HG03342 (cell line): Measurements from ENCODE around the gene THSD7B.
"Not testable (repeated sequence)": the region's sequence is repeated elsewhere in the genome, so short reads cannot be mapped to it uniquely, and the experiment has no call there.

Experiments
- ATAC-seq: cut with Tn5 transposase; IDR thresholded peaks from one replicate; pipeline ENCODE4 v1.9.1; 2021; ENCODE audit warnings: mild to moderate bottlenecking, moderate library complexity; ENCODE audit not compliant: unreplicated experiment

Gene THSD7B

DNA sequence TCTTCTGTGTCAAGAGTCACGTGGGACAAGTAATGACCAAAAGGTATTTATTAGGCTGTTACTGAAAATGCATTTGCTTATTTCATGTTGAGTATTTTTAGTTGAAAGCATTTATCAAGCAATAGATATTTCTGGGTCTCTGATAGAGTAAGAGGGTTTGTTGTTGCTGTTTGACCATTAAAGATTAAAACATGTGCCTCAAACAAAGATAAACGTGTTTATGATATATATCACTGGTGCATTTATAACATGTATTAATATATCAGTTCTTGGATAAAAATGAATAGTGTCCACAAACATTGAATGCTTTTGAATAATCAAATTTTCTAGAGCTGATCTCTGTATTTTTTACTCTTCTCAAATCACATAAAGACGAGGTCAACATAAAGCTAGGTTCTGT lies 467.7 kb downstream of the THSD7B start:
- ATAC-seq = no peak

DNA sequence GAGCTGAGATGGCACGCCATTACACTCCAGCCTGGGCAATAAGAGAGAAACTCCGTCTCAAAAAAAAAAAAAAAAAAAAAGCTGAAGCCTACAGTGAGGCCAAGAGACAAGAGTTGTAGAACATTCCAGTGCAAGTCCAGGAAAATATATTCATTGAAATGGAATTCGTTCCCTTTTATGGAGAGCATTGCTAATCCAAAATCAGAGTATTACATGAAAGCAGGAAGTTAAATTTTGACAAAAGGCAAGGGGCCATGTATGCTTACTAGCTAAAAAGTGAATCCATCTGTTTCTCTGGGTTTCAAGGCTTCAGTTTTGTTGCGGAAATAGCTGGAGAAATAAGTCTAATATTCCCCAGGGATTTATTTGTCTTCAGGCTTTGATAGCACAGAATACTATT lies 471.7 kb downstream of the THSD7B start:
- ATAC-seq = no peak

DNA sequence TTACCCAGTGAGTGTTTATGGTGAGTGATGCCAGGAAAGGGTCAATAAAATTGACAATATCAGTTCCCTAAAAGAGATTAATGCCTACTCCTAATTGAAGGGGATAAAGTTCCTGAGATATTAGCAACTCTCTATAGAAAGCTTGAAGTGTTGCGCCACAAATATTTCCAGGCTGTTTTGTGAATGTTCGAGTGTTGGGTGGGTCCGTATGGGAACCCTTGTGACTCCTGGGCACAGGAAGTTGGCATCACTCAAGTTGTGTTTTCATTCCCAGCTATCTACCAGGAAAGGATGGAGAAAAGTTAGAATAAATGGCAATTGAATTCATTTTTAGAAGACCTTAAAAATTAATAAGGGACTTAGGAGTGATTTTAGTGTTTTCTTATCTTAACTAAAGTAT lies 472.7 kb downstream of the THSD7B start:
- no peak for ATAC-seq

DNA sequence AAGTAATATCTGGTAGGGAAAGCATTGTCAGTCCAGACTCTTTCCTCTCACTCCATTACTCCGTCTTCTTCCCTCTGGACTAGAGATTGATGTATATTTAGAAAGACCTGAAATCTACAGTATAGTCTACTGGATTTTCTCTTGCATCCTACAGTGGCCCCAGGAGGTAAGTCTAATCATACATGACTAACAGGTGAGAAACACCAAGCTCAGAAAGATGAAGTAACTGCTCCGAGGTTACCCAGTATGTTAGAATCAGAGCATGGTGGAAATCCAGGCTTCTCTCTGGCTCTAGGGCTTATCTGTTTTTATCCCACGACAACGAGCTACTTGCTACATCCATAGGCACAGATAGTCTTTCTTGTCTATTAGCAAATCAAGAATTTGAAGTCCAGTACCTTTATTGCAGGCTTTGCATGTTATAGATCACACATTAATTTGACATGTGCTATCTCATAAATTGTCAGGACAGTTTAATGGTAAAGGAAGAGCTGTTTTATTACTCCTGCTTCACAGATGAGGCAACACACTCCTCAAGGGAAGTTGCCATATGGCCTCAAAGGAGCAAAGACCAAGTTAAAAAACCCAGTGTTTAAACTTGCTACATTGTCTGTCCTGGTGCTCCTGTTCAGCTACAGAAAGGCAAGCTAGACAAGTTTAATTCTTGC lies 484.3 kb downstream of the THSD7B start:
- no peak for ATAC-seq

DNA sequence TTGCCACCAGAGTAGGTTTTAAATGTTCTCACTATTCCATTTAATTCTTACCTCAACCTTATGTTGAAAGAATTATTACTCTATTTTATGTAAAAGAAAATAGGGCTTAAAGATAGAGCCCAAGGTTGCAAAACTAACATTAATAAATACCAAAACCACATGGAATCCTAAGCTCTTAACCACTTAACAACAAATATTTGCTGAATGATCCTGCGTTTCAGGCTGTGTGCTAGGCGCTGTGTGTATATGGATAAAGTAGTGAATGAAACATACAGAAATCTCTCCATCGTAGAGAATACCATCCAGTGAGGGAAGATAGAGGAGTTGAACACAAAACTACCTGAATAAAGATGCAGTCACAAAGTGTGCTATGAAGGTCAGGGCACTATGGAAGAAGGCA lies 485.1 kb downstream of the THSD7B start:
- ATAC-seq = no peak

DNA sequence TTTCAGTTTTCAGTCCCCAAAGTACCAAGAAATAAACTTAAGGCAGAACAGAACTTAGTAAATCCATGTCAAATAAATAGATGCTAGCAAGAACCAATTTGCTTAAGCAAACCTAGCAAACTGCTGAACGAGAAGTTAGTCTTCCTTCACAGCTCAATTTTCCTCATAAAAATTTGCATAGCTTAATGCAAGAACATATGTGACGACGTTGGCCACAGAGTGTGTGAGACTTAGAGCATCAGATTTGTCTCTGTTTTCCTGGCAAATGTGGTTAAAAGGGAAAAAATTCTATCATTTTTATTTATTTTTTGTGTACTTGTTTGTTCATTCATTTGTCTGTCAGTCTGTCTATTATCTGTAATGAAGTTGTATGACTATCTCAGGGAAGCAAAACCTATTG lies 485.7 kb downstream of the THSD7B start:
- no peak for ATAC-seq

DNA sequence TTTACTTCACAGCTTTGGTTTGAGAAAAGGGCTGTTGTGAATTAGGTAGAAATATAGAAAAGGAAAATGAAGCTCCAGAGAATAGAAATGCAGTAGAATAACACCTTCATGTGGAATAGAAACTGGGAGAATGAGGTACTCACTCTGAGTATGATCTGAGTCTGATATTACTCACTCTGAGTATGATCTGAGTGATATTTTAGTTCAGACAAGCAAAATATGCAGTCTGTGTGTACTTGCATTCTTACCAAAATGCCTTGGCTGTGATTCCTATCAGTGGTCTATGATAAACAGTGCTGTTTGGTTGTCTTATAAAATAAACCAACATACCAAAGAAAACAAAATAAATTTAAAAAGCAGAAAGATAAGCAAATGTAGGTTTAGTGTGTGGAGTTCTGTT lies 487.6 kb downstream of the THSD7B start:
- no peak for ATAC-seq

DNA sequence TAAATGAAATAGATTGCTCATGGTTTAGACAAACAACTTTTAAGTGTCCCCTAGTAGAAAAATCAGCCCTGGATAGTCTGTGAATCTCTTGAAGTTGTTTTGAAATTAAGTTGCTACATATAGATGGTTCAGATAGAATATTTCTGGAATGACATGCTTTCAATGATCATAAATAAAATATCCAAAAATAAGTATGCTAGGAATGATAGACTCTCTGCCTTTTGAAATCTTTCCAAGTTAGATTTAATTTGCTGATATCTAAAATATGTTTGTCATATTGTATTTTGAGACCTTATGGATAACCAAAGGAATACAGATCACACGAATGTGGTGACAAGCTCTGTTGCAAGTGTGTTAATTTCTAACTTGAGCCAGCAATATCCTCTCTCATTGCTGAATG lies 488.7 kb downstream of the THSD7B start:
- ATAC-seq = no peak

DNA sequence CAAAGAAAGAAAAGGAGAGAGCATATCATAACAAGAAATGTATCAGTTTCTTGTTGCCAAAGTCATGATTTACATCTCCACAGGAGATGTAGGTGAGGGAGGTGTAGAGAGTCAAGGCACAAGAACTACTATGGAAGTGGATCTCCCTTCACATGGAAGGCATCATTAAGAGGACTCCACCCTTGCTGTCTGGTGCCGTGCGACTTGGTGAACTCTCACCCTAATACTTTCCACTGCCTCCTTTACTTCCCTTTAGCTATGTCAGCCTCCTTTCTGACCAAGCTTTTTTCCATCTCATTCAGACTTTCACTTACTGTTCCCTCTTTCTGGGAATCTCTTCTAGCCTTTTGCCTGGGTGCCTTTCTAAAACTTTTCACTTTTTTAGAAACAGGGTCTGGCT lies 490.0 kb downstream of the THSD7B start:
- no peak for ATAC-seq

DNA sequence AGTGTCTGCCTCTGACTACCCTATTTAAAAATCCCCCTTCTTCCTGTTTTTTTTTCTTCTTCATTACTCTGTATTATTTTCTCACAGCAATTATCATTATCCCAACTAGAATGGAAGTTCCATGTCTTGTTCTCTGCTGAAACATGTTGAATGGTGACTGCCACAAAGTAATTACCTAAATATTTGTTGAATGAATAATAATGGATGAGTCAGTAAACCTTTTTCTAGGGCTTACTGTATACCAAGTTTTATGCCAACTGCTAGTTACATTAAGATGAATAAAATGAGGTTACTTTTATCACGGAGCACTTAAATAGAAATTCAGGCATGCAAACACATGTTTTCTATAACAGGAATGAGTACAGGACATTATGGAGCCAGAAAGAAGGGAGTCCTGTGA lies 490.6 kb downstream of the THSD7B start:
- ATAC-seq = no peak

DNA sequence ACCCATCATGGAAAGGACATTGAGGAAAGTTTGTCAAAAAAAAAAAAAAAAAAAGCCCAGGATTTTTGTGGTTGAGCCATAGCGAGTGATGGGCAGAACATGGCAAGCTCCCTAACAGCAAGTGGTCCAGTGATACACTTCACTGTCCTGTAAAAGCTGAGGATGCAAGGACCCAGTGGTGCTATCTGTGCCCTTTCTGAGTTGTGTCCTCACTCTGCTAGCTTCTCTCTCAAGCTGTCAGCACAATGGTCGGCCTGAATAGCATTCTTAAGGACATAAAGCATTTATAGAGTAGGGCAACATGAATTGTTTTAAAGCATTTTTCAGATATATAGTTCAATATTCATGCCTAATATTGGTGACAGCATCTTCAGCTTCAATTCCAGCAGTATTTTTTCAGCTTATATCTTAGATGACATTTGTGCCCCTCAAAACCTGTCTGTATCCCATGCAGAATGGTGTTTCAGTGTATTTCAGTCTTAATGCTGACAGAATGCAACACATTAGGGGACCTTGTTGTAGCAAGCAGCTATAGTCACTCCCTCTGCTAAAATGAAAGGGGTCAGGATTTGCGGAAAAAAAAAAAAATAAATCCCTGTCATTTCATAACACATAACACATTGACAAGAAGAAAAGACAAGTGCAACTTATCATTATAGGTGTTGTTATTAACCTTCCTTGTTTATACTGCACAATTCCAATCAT lies 496.7 kb downstream of the THSD7B start:
- no peak for ATAC-seq

DNA sequence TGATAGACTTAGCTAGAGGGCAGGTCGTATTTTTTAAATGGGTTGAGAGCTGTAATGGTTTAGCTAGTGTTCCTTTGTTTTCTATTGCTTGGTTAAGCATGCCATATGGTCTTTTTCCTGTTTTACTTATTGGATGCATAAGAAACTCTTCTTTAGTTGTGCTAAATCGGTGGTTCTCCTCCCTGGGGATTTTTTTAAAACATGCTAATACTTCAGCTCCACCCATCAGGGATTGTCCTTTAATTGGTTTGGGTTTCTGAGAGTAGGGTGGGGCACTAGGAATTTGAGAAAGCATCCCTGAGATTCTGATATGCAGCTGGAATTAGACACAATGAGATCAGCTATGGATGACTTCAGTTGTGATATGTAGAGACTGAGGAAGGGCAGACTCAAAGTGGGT lies 497.2 kb downstream of the THSD7B start:
- ATAC-seq = no peak

DNA sequence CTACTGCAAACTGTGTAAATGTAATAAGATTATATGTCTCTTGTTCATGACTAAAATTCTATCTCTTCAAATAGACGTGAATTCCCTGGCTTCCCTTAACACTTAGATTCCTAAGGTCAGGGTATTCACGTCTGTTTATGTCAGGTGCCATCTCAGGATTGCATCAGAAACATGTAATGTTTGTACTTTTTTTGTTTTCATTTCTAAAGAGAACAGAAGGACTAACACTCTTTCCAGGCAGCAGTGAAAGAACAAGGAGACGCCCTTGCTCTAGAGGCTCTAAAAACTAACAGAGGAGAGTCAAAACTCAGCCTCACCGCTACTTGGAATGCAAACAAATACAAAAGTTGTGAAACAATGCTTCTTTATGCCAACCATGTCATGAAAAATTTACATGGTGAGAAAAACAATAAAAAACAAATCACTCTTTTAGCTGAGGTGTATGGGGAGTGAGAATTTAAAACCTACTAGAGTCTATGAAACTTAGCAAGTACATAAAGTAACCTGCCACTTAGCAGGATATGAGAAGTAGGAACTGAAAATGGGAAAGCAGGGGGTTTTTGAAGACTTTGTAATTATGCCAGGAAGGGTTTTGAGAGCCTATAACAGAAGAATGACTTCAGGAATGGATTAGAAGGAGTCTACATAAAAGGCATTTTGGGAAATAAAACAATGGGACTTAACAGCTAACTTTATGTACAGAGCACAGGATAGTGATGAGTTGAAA lies 522.7 kb downstream of the THSD7B start:
- no peak for ATAC-seq

DNA sequence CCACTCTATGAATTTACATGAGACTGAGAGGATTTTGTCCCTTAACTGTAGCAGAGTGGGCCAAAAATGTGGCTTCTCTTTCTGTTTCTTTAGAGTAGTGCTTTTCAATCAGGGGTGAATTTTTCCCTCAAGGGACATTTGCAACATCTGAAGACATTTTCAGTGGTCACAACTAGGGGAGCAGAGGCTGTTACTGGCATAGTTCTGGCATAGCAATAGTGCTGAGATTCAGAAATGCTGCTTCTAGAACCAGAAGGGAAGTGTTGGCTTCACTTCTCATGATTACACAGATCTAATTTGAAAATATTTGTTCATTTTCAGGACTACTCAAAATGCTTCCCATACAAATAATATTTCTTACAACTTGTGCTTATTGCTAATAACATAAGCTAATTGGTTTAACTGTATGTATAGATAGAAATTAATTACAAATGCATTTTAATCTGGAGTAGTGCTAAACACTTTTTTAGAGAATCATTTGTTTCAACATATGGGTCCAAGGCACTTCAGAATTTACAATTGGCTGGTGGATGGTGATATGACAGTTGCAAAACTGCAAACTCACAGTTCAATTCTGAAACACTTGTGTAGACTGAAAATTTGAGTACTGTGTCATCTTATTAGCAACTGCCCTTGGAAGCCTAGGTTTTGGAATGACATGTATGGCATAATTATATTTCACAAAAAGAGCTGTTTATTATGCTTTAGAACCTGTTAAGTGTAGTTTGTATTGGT lies 526.7 kb downstream of the THSD7B start:
- no peak for ATAC-seq

DNA sequence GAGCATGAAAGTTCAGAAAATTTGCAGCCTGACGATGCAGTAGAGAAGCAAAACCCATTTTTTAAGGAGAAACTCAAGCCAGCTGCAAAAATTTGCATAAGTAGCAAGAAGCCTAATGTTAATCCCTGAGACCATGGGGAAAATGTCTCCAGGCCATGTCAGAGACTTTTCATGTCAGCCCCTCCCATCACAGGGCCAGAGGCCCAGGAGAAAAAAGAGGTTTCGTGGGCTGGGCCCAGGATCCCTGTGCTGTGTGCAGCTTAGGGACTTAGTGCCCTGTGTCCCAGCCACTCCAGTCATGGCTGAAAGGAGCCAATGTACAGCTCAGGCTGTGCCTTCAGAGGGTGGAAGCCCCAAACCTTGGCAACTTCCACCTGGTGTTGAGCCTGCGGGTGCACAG lies 533.0 kb downstream of the THSD7B start:
- no peak for ATAC-seq

DNA sequence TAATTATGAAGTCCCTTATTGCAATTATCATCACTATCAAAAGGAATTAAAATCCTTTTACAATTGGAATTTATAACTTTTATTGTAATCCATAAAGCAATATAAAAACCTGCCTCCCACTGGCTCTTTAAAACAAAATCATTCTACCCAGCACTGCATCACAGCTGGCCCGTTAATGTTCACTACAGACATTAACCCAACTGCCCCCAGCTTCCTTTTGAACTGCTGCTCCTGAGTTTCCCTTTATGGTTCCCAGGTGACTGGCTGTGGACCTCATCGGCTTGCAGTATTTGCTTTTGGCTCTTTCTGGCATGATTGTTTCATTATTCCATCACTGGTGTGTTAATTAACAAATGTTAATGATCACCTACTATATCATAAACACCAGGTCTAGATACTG lies 535.6 kb downstream of the THSD7B start:
- ATAC-seq = no peak

DNA sequence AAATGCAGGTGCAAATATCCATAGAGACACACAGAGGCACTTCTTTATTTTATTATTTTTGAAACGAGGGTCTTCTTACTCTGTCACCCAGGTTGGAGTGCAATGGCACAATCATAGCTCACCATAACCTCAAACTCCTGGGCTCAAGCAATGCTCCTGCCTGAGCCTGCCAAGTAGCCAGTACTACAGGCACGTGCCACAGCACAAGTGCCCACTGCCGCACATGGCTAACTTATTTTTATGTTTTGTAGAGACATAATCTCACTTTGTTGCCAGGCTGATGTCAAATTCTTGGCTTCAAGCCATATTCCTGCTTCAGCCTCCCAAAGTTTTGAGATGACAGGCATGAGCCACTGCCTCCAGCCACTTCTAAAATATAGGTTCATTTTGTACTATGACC lies 537.6 kb downstream of the THSD7B start:
- no peak for ATAC-seq

DNA sequence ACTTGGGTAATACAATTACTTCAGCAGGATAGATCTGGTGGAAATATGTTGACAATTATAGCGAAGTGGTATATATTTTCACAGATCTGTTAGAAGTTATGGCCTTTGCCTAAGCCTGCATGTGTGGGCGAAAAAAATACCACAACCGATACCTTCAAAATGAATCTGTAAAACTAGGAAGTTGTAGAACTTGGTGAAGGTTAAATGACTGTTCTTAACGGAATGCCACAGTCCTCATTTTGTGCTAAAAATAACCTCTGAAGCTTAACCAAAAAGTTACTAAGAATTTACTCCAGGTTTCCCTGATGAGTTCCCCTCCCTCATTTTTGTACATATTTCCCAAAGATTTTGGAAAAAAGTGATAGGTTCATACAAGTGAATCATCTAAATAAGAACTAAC lies 550.7 kb downstream of the THSD7B start:
- ATAC-seq = no peak

DNA sequence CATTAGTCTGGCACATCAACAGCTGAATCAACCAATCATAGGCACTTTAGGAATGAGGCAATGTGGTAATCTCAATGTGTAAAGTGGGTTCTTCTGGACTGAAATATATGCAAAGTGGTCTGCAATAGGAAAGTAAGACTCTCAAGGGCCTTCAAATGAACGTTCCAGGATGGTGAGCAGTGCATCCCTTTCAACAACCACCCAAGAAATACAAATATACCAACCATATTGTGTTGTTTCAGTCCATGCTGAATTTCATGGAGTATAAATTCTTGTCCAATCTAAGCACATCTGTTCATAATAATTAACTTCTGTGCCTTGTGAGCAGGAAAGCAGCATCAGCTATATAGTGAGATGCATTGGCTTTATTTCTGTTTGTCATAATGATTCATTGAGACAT lies 556.2 kb downstream of the THSD7B start:
- no peak for ATAC-seq

DNA sequence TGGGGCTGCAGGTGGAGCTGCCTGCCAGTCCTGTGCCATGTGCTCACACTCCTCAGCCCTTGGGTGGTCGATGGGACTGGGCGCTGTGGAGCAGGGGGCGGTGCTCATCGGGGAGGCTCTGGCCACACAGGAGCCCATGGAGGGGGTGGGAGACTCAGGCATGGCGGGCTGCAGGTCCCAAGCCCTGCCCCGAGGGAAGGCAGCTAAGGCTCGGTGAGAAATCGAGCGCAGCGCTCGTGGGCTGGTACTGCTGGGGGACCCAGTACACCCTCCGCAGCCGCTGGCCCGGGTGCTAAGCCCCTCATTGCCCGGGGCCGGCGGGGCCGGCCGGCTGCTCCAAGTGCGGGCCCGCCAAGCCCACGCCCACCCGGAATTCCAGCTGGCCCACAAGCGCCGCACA lies 566.2 kb downstream of the THSD7B start:
- ATAC-seq = not testable (repeated sequence)

DNA sequence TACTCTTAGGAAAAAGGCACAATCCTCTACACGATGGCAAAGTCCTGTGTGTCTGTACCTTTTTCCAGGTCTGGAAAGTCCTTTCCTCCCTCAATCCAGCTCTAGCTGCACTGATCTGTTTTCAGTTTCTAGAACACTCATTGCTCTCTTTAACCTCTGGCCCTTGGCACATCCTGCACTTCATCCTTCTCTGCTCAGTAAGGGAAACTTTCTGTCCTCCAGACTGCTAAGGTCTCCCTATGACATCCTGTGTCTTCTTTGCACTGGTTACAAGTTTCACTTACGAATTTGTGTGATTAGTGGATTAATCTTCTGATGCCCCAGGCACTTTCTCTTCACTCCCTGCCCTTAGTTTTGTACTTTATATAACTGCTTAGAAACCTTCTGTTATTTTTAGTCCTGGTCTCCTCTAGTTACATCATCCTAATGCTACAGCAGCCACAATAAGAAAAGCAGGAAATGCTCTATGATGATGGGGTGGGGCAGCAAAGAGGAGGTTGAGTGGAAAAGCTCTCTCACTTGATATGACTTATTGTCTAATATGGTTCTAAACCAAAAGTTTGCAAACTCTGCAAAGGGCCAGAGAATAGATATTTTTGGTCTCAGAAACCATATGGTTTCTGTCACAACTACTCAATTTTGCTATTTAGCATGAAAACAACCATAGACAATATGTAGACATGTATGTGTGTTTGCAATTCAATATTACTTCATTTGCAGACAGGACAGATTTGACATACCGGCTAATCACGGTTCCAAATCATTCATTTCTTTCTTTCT lies 568.2 kb downstream of the THSD7B start:
- ATAC-seq = no peak
